ENCODE measurements around the gene OR8B4.

OR8B4 gene

GRCh38 chr11:124424384-124424921, at the start of gene OR8B4:
Gene OR8B4 (minus strand): TSS chr11:124424871. CDS start chr11:124424871, 0 bp downstream.
- TF ChIP-seq MAX (IDR thresholded peaks at IDR 0.05; ENCODE audit: low read depth, low read length) (no peak), CTCF (IDR thresholded peaks at IDR 0.05; ENCODE audit: low read depth, low read length) (no peak), MYC (IDR thresholded peaks at IDR 0.05; ENCODE audit: low read depth, low read length) (no peak), POLR2A (IDR thresholded peaks at IDR 0.05; ENCODE audit: extremely low read depth, insufficient read length) (no peak)
- no peak within 1 kb of the TSS for H3K4me3 ChIP-seq (ENCODE audit: low read depth, low read length)
- no peak for DNase-seq (ENCODE audit: low read depth)

GRCh38 chr11:124474079-124474478, 49.4 kb upstream of the OR8B4 start:
- DNase-seq (ENCODE audit: low read depth), result no peak
- TF ChIP-seq MAX (IDR thresholded peaks at IDR 0.05; ENCODE audit: low read depth, low read length) (no peak), CTCF (IDR thresholded peaks at IDR 0.05; ENCODE audit: low read depth, low read length) (no peak)
- no peak overlapping the region for H3K4me3 ChIP-seq (ENCODE audit: low read depth, low read length)

- H3K4me3 ChIP-seq (ENCODE audit: low read depth, low read length), result no peak overlapping the region
- TF ChIP-seq MYC (IDR thresholded peaks at IDR 0.05; ENCODE audit: low read depth, low read length) (no peak), CTCF (IDR thresholded peaks at IDR 0.05; ENCODE audit: low read depth, low read length) (no peak), POLR2A (IDR thresholded peaks at IDR 0.05; ENCODE audit: extremely low read depth, insufficient read length) (no peak), MAX (IDR thresholded peaks at IDR 0.05; ENCODE audit: low read depth, low read length) (no peak)
- DNase-seq (ENCODE audit: low read depth), result no peak
Measured at GRCh38 chr11:124473476-124473875, 48.8 kb upstream of the OR8B4 start.

GRCh38 chr11:124470561-124471227, 46.0 kb upstream of the OR8B4 start:
- H3K4me3 ChIP-seq (ENCODE audit: low read depth, low read length), result no peak overlapping the region
- no peak for DNase-seq (ENCODE audit: low read depth)
- no peak for TF ChIP-seq CTCF (IDR thresholded peaks at IDR 0.05; ENCODE audit: low read depth, low read length)
- TF ChIP-seq POLR2A (IDR thresholded peaks at IDR 0.05; ENCODE audit: extremely low read depth, insufficient read length), result no peak
- TF ChIP-seq MYC (IDR thresholded peaks at IDR 0.05; ENCODE audit: low read depth, low read length), result no peak
- TF ChIP-seq MAX (IDR thresholded peaks at IDR 0.05; ENCODE audit: low read depth, low read length), result no peak

GRCh38 chr11:124467381-124467927, 42.8 kb upstream of the OR8B4 start:
- peak; percentile 14 for DNase-seq (ENCODE audit: low read depth)
- TF ChIP-seq CTCF (IDR thresholded peaks at IDR 0.05; ENCODE audit: low read depth, low read length), result no peak
- TF ChIP-seq POLR2A (IDR thresholded peaks at IDR 0.05; ENCODE audit: extremely low read depth, insufficient read length), result no peak
- TF ChIP-seq MYC (IDR thresholded peaks at IDR 0.05; ENCODE audit: low read depth, low read length), result no peak
- no peak for TF ChIP-seq MAX (IDR thresholded peaks at IDR 0.05; ENCODE audit: low read depth, low read length)

More at GRCh38 chr11:124467381-124467927, 42.8 kb upstream of the OR8B4 start:
- no peak overlapping the region for H3K4me3 ChIP-seq (ENCODE audit: low read depth, low read length)

All from NB4 (cell line).